ENCODE data around the gene GXYLT1.

GXYLT1 gene

GRCh38 chr12:42182394-42182793, 37.7 kb upstream of the GXYLT1 start:
- no peak for TF ChIP-seq CTCF (IDR thresholded peaks at IDR 0.05; ENCODE audit: insufficient read depth, missing control alignments)
- no peak for DNase-seq (ENCODE audit: insufficient read length, low spot score)
- FAIRE-seq: no peak

- no peak for TF ChIP-seq CTCF (IDR thresholded peaks at IDR 0.05; ENCODE audit: insufficient read depth, missing control alignments)
- FAIRE-seq (no peak), DNase-seq (ENCODE audit: insufficient read length, low spot score) (no peak)
These were observed 36.4 kb upstream of the GXYLT1 start for GRCh38 chr12:42180990-42181596.

- TF ChIP-seq CTCF (IDR thresholded peaks at IDR 0.05; ENCODE audit: insufficient read depth, missing control alignments): no peak
- FAIRE-seq: no peak
- DNase-seq (ENCODE audit: insufficient read length, low spot score): no peak
These were observed 33.4 kb upstream of the GXYLT1 start for GRCh38 chr12:42178101-42178500.

GRCh38 chr12:42174978-42175377, 30.3 kb upstream of the GXYLT1 start:
- FAIRE-seq (no peak), DNase-seq (ENCODE audit: insufficient read length, low spot score) (no peak)
- TF ChIP-seq CTCF (IDR thresholded peaks at IDR 0.05; ENCODE audit: insufficient read depth, missing control alignments): no peak

- FAIRE-seq (no peak), DNase-seq (ENCODE audit: insufficient read length, low spot score) (no peak)
- no peak for TF ChIP-seq CTCF (IDR thresholded peaks at IDR 0.05; ENCODE audit: insufficient read depth, missing control alignments)
These were observed 29.4 kb upstream of the GXYLT1 start for GRCh38 chr12:42173961-42174521.

- TF ChIP-seq CTCF (IDR thresholded peaks at IDR 0.05; ENCODE audit: insufficient read depth, missing control alignments): no peak
- DNase-seq (ENCODE audit: insufficient read length, low spot score) (no peak), FAIRE-seq (no peak)
These were observed 28.0 kb upstream of the GXYLT1 start for GRCh38 chr12:42172441-42173210.

- no peak for TF ChIP-seq CTCF (IDR thresholded peaks at IDR 0.05; ENCODE audit: insufficient read depth, missing control alignments)
- FAIRE-seq (no peak), DNase-seq (ENCODE audit: insufficient read length, low spot score) (no peak)
These were observed 23.0 kb upstream of the GXYLT1 start for GRCh38 chr12:42167711-42168110.

All from D721Med (cell line).